GM19372 (cell line): ENCODE measurements around the gene GBGT1.
"Not testable (repeated sequence)": the region's sequence is repeated elsewhere in the genome, so short reads cannot be mapped to it uniquely, and the experiment has no call there.

ENCODE experiments used
- ATAC-seq: cut with Tn5 transposase; IDR thresholded peaks from one replicate; pipeline ENCODE4 v1.9.1; 2021; ENCODE audit warnings: mild to moderate bottlenecking, low read depth, moderate library complexity; ENCODE audit not compliant: unreplicated experiment

GBGT1 gene

GRCh38 chr9:133199648-133200321 lies 36.1 kb upstream of the GBGT1 start:
- no peak for ATAC-seq

GRCh38 chr9:133195029-133195428 lies 31.3 kb upstream of the GBGT1 start:
- ATAC-seq = no peak

- ATAC-seq = no peak
Observed at GRCh38 chr9:133194597-133194996, 30.9 kb upstream of the GBGT1 start.

GRCh38 chr9:133191989-133192388 lies 28.3 kb upstream of the GBGT1 start:
- no peak for ATAC-seq

- no peak for ATAC-seq
Observed at GRCh38 chr9:133189826-133190225, 26.1 kb upstream of the GBGT1 start.

GRCh38 chr9:133188843-133189180 lies 25.1 kb upstream of the GBGT1 start:
- no peak for ATAC-seq

- ATAC-seq = no peak
Observed at GRCh38 chr9:133188006-133188842, 24.5 kb upstream of the GBGT1 start.

GRCh38 chr9:133187561-133188005 lies 23.9 kb upstream of the GBGT1 start:
- no peak for ATAC-seq

GRCh38 chr9:133186736-133187135 lies 23.0 kb upstream of the GBGT1 start:
- ATAC-seq = no peak

GRCh38 chr9:133184971-133185370 lies 21.3 kb upstream of the GBGT1 start:
- no peak for ATAC-seq

- ATAC-seq = no peak
Observed at GRCh38 chr9:133182151-133182550, 18.4 kb upstream of the GBGT1 start.

GRCh38 chr9:133181561-133181960 lies 17.8 kb upstream of the GBGT1 start:
- no peak for ATAC-seq

- ATAC-seq = no peak
Observed at GRCh38 chr9:133180953-133181352, 17.2 kb upstream of the GBGT1 start.

- ATAC-seq = no peak
Observed at GRCh38 chr9:133173056-133173455, 9.3 kb upstream of the GBGT1 start.

- ATAC-seq = no peak
Observed at GRCh38 chr9:133171161-133171961, 7.6 kb upstream of the GBGT1 start.

- ATAC-seq = no peak
Observed at GRCh38 chr9:133170716-133171115, 7.0 kb upstream of the GBGT1 start.

GRCh38 chr9:133169687-133170086 lies 6.0 kb upstream of the GBGT1 start:
- not testable (repeated sequence) for ATAC-seq

- ATAC-seq = no peak
Observed at GRCh38 chr9:133169102-133169501, 5.4 kb upstream of the GBGT1 start.

GRCh38 chr9:133168432-133168831 lies 4.7 kb upstream of the GBGT1 start:
- no peak for ATAC-seq

- ATAC-seq = no peak
Observed at GRCh38 chr9:133167769-133168168, 4.1 kb upstream of the GBGT1 start.

- no peak for ATAC-seq
Observed at GRCh38 chr9:133167096-133167730, 3.5 kb upstream of the GBGT1 start.
